ENCODE results near the gene ARL6IP5. TPM values are rescaled to one million over a fixed set of nuclear protein-coding genes. Genes with fewer than 3 reads are reported as not detected.

Gene ARL6IP5
- total RNA-seq, 1 donor from 2014 or later, result 132 TPM

DNA sequence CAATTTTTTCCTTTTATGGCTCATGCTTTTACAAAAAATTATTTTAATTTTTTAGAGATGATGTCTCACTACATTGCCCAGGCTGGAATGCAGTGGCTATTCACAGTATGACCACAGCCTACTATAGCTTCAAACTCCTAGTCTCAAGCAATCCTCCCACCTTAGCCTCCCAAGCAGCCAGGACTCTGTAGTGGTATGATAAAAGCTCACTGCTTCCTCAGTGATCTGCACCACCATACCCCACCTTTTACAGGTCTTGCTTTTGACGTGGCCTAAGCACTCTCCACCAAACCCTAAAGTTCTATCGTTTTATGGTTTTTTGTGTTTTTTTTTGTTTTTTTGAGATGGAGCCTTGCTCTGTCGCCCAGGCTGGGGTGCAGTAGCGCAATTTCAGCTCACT is 18.6 kb upstream of the ARL6IP5 start:
- no peaks in the 10 kb centered on the region for H3K4me1 ChIP-seq
- DNase-seq (no peak), ATAC-seq (no peak)
- H3K27ac ChIP-seq, result no peak overlapping the region
- intact Hi-C loops (cut with DNase I), result no loop called here
- no peaks in the 10 kb centered on the region for H3K9me3 ChIP-seq
- H3K4me3 ChIP-seq, result no peak overlapping the region
- H3K27me3 ChIP-seq, result no peaks in the 10 kb centered on the region
- no peak for TF ChIP-seq CTCF (IDR thresholded peaks at IDR 0.05)
- H3K36me3 ChIP-seq, result peaks cover 37% of the 10 kb centered on the region

- intact Hi-C loops (cut with DNase I), result no loop called here
- H3K36me3 ChIP-seq, result peaks cover 20% of the 10 kb centered on the region
- ATAC-seq, result no peak
Observed at GRCh38 chr3:69072928-69073327, 11.8 kb upstream of the ARL6IP5 start.

GRCh38 chr3:69079269-69080159 is 5.2 kb upstream of the ARL6IP5 start:
- ATAC-seq (peak; percentile 54), DNase-seq (peak; percentile 72)
- no peak for TF ChIP-seq CTCF (IDR thresholded peaks at IDR 0.05)
- H3K4me1 ChIP-seq, result peaks cover 38% of the 10 kb centered on the region
- peaks cover 9% of the 10 kb centered on the region for H3K36me3 ChIP-seq
- no peaks in the 10 kb centered on the region for H3K9me3 ChIP-seq
- H3K4me3 ChIP-seq, result peak overlapping the region; percentile 88
- H3K27ac ChIP-seq, result peak overlapping the region; percentile 89
- H3K27me3 ChIP-seq, result no peaks in the 10 kb centered on the region
- intact Hi-C loops (cut with DNase I), result no loop called here

More at GRCh38 chr3:69072928-69073327, 11.8 kb upstream of the ARL6IP5 start:
- TF ChIP-seq CTCF (IDR thresholded peaks at IDR 0.05), result no peak
- no peaks in the 10 kb centered on the region for H3K27me3 ChIP-seq
- no peaks in the 10 kb centered on the region for H3K4me1 ChIP-seq
- H3K27ac ChIP-seq, result no peak overlapping the region
- no peaks in the 10 kb centered on the region for H3K9me3 ChIP-seq
- H3K4me3 ChIP-seq, result no peak overlapping the region
- DNase-seq, result no peak

DNA sequence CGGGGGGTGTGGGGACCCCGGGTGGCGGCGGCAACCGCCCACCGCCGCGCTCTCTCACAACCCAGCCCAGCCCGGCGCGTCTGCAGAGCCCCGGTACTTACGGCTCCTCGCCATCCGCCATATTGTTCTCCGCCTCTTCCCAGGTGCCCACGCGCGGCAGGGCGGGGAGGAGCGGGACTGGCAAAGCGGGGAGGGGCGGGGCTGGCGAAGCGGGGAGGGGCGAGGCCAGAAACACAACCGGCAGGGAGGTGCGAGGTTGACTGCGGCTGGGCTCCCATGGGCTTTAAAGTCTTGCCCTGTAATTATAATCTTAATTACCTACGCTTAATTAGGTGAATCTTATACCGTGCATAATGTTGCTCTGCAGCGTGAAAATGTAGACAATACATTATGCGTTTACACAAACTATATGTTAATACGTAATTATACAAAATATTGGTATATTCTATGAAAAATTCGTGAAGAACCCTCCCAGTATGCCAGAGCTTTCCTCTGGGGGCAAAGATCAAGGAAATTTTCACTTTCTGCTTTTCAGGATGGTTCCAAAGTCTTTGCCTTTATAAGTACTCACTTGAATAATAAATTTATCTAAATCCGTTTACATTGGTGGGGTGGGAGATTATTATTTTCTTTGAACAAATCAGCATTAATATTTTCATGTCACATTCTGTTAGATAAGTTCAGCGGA is 4.4 kb upstream of the ARL6IP5 start, which contains the start of gene UBA3:
Gene UBA3 (minus strand): TSS at position 133 of the 688 bp plus-strand sequence. CDS start 12 bp downstream, at position 121.
- no peak for TF ChIP-seq CTCF (IDR thresholded peaks at IDR 0.05)
- ATAC-seq (peak; percentile 94), DNase-seq (peak; percentile 97)
- H3K4me1 ChIP-seq, result peaks cover 38% of the 10 kb centered on the region
- intact Hi-C loops (cut with DNase I), result no loop called here
- peak within 1 kb of the TSS; percentile 89 for H3K27ac ChIP-seq
- H3K27me3 ChIP-seq, result no peaks in the 10 kb centered on the region
- no peaks in the 10 kb centered on the region for H3K9me3 ChIP-seq
- peaks cover 9% of the 10 kb centered on the region for H3K36me3 ChIP-seq
- H3K4me3 ChIP-seq, result peak within 1 kb of the TSS; percentile 88

DNA sequence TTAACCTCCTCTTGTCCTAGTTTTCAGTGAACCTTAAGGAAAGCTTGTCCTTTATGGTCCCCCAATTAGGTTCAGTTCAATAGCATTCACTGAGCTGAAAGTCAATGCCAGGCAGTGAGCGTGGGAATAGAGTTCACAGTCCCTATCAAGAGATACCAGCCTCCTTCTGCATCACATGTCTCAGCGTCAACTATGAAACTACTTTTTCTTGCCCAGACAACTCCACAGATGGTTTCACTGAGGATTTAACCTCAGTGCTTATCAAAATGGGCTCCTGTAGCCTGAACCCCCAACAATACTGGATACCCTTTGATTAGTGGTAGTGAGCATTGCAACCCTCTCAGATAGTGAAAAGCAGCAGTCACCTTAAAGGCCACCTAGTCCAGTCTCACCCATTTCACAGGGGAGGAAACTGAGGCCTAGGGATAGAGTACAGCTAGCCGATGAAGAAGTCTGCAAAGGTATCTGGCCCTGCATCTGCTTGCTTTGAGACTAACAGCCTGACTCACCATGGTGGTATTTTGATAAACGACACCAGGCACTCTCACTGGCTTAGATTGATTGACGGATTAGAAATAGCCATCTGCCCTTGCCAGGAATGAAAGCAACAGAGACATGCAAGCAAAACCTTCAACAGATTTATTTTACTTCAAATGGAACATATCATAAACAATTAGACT is 3.0 kb upstream of the ARL6IP5 start:
- no peak for TF ChIP-seq CTCF (IDR thresholded peaks at IDR 0.05)
- no peaks in the 10 kb centered on the region for H3K27me3 ChIP-seq
- H3K4me3 ChIP-seq, result no peak overlapping the region
- intact Hi-C loops (cut with DNase I), result no loop called here
- H3K4me1 ChIP-seq, result peaks cover 40% of the 10 kb centered on the region
- peak overlapping the region; percentile 92 for H3K27ac ChIP-seq
- ATAC-seq (no peak), DNase-seq (no peak)
- peaks cover under 1% of the 10 kb centered on the region for H3K36me3 ChIP-seq
- no peaks in the 10 kb centered on the region for H3K9me3 ChIP-seq
